Measurements from ENCODE around the gene FLNB. TPM values are rescaled to one million over a fixed set of nuclear protein-coding genes. Genes with fewer than 3 reads are reported as not detected.

The FLNB gene
- polyA plus RNA-seq, 1 donor from 2014 or later: 10.3 TPM

DNA sequence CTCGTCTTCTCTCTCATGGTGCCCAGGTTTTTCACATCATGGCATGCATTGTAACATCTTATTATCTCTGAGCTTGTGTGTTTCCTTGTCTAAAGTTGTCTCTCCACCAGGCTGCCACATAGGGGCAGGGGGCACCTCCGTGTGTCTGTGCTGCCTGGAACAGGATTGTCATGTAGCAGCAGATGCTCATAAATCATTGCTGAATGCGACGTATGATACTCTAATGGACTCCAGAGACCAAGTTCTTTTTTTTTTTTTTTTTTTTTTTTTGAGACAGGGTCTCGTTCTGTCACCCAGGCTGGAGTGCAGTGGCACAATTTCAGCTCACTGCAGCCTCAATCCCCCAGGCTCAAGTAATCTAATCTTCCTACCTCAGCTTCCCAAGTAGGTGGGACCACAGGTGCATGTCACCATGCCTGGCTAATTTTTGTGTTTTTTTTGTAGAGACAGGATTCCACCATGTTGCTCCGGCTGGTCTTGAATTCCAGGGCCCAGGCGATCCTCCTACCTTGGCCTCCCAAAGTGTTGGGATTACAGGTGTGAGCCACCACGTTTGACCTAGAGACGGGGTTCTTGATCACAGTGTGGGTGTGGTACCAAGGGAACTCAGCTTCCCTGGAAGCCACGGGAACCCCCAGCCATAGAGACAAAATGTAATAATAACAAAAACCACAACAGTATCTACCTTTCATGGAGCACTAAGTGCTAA is 207.2 kb downstream of the FLNB start:
- no peaks in the 10 kb centered on the region for H3K36me3 ChIP-seq (ENCODE audit: insufficient read depth, low read length)
- no peak overlapping the region for H2AFZ ChIP-seq (ENCODE audit: low read depth, low read length)
- H3K9me2 ChIP-seq (ENCODE audit: insufficient read depth, low read length): no peaks in the 10 kb centered on the region
- TF ChIP-seq MXI1 (conservative IDR thresholded peaks at IDR 0.05; ENCODE audit: poor library complexity, severe bottlenecking) (no peak), EZH2 (IDR thresholded peaks at IDR 0.05; ENCODE audit: borderline replicate concordance, insufficient read depth, low read length, poor library complexity, severe bottlenecking) (no peak), TAF1 (IDR thresholded peaks at IDR 0.05; ENCODE audit: low read depth) (no peak), POLR2AphosphoS5 (IDR thresholded peaks at IDR 0.05) (no peak), EP300 (conservative IDR thresholded peaks at IDR 0.05; ENCODE audit: poor library complexity, severe bottlenecking) (no peak), SMC3 (conservative IDR thresholded peaks at IDR 0.05; ENCODE audit: poor library complexity) (no peak), CTCF (IDR thresholded peaks at IDR 0.05; ENCODE audit: poor library complexity, severe bottlenecking) (no peak), RAD21 (conservative IDR thresholded peaks at IDR 0.05) (no peak)
- TF ChIP-seq, protein P1, sequence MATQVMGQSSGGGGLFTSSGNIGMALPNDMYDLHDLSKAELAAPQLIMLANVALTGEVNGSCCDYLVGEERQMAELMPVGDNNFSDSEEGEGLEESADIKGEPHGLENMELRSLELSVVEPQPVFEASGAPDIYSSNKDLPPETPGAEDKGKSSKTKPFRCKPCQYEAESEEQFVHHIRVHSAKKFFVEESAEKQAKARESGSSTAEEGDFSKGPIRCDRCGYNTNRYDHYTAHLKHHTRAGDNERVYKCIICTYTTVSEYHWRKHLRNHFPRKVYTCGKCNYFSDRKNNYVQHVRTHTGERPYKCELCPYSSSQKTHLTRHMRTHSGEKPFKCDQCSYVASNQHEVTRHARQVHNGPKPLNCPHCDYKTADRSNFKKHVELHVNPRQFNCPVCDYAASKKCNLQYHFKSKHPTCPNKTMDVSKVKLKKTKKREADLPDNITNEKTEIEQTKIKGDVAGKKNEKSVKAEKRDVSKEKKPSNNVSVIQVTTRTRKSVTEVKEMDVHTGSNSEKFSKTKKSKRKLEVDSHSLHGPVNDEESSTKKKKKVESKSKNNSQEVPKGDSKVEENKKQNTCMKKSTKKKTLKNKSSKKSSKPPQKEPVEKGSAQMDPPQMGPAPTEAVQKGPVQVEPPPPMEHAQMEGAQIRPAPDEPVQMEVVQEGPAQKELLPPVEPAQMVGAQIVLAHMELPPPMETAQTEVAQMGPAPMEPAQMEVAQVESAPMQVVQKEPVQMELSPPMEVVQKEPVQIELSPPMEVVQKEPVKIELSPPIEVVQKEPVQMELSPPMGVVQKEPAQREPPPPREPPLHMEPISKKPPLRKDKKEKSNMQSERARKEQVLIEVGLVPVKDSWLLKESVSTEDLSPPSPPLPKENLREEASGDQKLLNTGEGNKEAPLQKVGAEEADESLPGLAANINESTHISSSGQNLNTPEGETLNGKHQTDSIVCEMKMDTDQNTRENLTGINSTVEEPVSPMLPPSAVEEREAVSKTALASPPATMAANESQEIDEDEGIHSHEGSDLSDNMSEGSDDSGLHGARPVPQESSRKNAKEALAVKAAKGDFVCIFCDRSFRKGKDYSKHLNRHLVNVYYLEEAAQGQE (IDR thresholded peaks at IDR 0.05; ENCODE audit: borderline replicate concordance): no peak
- no peak overlapping the region for H3K4me3 ChIP-seq (ENCODE audit: low read length)
- no peaks in the 10 kb centered on the region for H3K27me3 ChIP-seq (ENCODE audit: insufficient read depth, low read depth, low read length)
- no peak overlapping the region for H3K9ac ChIP-seq (ENCODE audit: low read length)
- H3F3A ChIP-seq (ENCODE audit: insufficient read depth, low read length, poor library complexity, severe bottlenecking): no peaks in the 10 kb centered on the region
- no peaks in the 10 kb centered on the region for H3K79me2 ChIP-seq (replicated peaks; ENCODE audit: insufficient read depth, low read length)
- H3K9me3 ChIP-seq (ENCODE audit: low read length): no peaks in the 10 kb centered on the region
- no peak overlapping the region for H3K4me2 ChIP-seq (ENCODE audit: low read length)
- no peak overlapping the region for H3K27ac ChIP-seq (ENCODE audit: low read length)
- no peaks in the 10 kb centered on the region for H4K20me1 ChIP-seq (ENCODE audit: insufficient read depth)

- Histone ChIP-seq H3K4me3 (ENCODE audit: low read length) (no peak overlapping the region), H3K27me3 (ENCODE audit: insufficient read depth, low read depth, low read length) (no peaks in the 10 kb centered on the region), H3K27ac (ENCODE audit: low read length) (no peak overlapping the region), H3K36me3 (ENCODE audit: insufficient read depth, low read length) (no peaks in the 10 kb centered on the region), H3K9me3 (ENCODE audit: low read length) (no peaks in the 10 kb centered on the region), H3K79me2 (replicated peaks; ENCODE audit: insufficient read depth, low read length) (no peaks in the 10 kb centered on the region), H3F3A (ENCODE audit: insufficient read depth, low read length, poor library complexity, severe bottlenecking) (no peaks in the 10 kb centered on the region), H3K9ac (ENCODE audit: low read length) (no peak overlapping the region), H3K9me2 (ENCODE audit: insufficient read depth, low read length) (no peaks in the 10 kb centered on the region), H3K4me2 (ENCODE audit: low read length) (no peak overlapping the region), H4K20me1 (ENCODE audit: insufficient read depth) (no peaks in the 10 kb centered on the region), H2AFZ (ENCODE audit: low read depth, low read length) (no peak overlapping the region)
- TF ChIP-seq CTCF (IDR thresholded peaks at IDR 0.05; ENCODE audit: poor library complexity, severe bottlenecking): no peak
- TF ChIP-seq POLR2AphosphoS5 (IDR thresholded peaks at IDR 0.05): no peak
- TF ChIP-seq EZH2 (IDR thresholded peaks at IDR 0.05; ENCODE audit: borderline replicate concordance, insufficient read depth, low read length, poor library complexity, severe bottlenecking): no peak
- no peak for TF ChIP-seq RAD21 (conservative IDR thresholded peaks at IDR 0.05)
These were observed 208.4 kb downstream of the FLNB start for GRCh38 chr3:58216496-58217195.
